Astrocyte (in vitro differentiated cells and primary cell): ENCODE data around the gene ANO2. TPM values are rescaled to one million over a fixed set of nuclear protein-coding genes. Genes with fewer than 3 reads are reported as not detected.

Experiments used
- DNase-seq: peaks from one replicate; pipeline ENCODE4 v3.0.0-alpha.2; 2010; ENCODE audit warnings: low read depth
- FAIRE-seq: peaks from 2 replicates; lab custom pipeline; 2011; peaks lifted over from hg19 to GRCh38; lab: Jason Lieb, UNC
- H2AFZ ChIP-seq: 2 replicates; pipeline ENCODE4 v1.6.0; 2012; ENCODE audit warnings: low read depth, low read length, inconsistent platforms
- H3K27ac ChIP-seq: 2 replicates; pipeline ENCODE4 v1.5.1; 2011; ENCODE audit warnings: low read depth, low read length, inconsistent platforms
- H3K27me3 ChIP-seq: 2 replicates; pipeline ENCODE4 v1.6.0; 2011; ENCODE audit warnings: low read length, inconsistent platforms; ENCODE audit not compliant: insufficient read depth
- H3K36me3 ChIP-seq: 2 replicates; pipeline ENCODE4 v1.5.1; 2011; ENCODE audit warnings: low read length, inconsistent platforms; ENCODE audit not compliant: insufficient read depth
- H3K4me1 ChIP-seq: 2 replicates; pipeline ENCODE4 v1.5.1; 2011; ENCODE audit warnings: low read length, inconsistent platforms; ENCODE audit not compliant: insufficient read depth
- H3K4me2 ChIP-seq: 2 replicates; pipeline ENCODE4 v1.6.0; 2012; ENCODE audit warnings: low read length, inconsistent platforms
- H3K4me3 ChIP-seq: 2 replicates; pipeline ENCODE4 v1.5.1; 2011; ENCODE audit warnings: low read depth, mild to moderate bottlenecking, low read length, inconsistent platforms; ENCODE audit not compliant: insufficient read depth
- H3K79me2 ChIP-seq: 2 replicates; pipeline ENCODE4 v1.6.0; 2012; ENCODE audit warnings: mild to moderate bottlenecking, low read length, inconsistent platforms; ENCODE audit not compliant: insufficient read depth
- H3K9ac ChIP-seq: 2 replicates; pipeline ENCODE4 v1.6.0; 2012; ENCODE audit warnings: mild to moderate bottlenecking, low read length, inconsistent platforms
- H3K9me3 ChIP-seq: 2 replicates; pipeline ENCODE4 v1.5.1; 2012; ENCODE audit warnings: low read depth, mild to moderate bottlenecking, low read length, inconsistent platforms; ENCODE audit not compliant: insufficient read depth
- H4K20me1 ChIP-seq: 2 replicates; pipeline ENCODE4 v1.6.0; 2012; ENCODE audit warnings: low read length, inconsistent platforms; ENCODE audit not compliant: insufficient read depth
- H3K27ac Mint-ChIP-seq: one replicate; pipeline ENCODE4 v1.8.0; 2021; ENCODE audit warnings: mild to moderate bottlenecking, mixed read lengths; ENCODE audit not compliant: unreplicated experiment
- H3K27me3 Mint-ChIP-seq: one replicate; pipeline ENCODE4 v1.8.0; 2021; ENCODE audit warnings: low read depth, mixed read lengths; ENCODE audit not compliant: unreplicated experiment
- H3K36me3 Mint-ChIP-seq: one replicate; pipeline ENCODE4 v1.8.0; 2021; ENCODE audit warnings: low read depth, mixed read lengths; ENCODE audit not compliant: unreplicated experiment
- H3K4me1 Mint-ChIP-seq: one replicate; pipeline ENCODE4 v1.8.0; 2021; ENCODE audit warnings: low read depth, mixed read lengths; ENCODE audit not compliant: unreplicated experiment
- H3K4me3 Mint-ChIP-seq: one replicate; pipeline ENCODE4 v1.8.0; 2021; ENCODE audit warnings: mild to moderate bottlenecking, moderate library complexity, mixed read lengths; ENCODE audit not compliant: unreplicated experiment
- H3K9me3 Mint-ChIP-seq: one replicate; pipeline ENCODE4 v1.8.0; 2021; ENCODE audit warnings: mild to moderate bottlenecking, mixed read lengths; ENCODE audit not compliant: unreplicated experiment
- EZH2 ChIP-seq: IDR thresholded peaks from 2 replicates; pipeline ENCODE4 v1.6.1; 2012; ENCODE audit warnings: mild to moderate bottlenecking, low read length, inconsistent platforms; ENCODE audit not compliant: insufficient read depth
- total RNA-seq: library from RNA; stranded (reverse); gene quantifications from 2 replicates; pipeline ENCODE4 v1.2.1, GENCODE V29; 2021
- TF ChIP-seq, protein P1 (sequence below): IDR thresholded peaks from 2 replicates; pipeline ENCODE4 v1.5.1; 2011; ENCODE audit warnings: low read depth, mild to moderate bottlenecking, inconsistent platforms, low read length, moderate library complexity; ENCODE audit not compliant: insufficient read depth

Gene ANO2
- total RNA-seq, 1 donor from 2014 or later: 0.93 TPM

DNA sequence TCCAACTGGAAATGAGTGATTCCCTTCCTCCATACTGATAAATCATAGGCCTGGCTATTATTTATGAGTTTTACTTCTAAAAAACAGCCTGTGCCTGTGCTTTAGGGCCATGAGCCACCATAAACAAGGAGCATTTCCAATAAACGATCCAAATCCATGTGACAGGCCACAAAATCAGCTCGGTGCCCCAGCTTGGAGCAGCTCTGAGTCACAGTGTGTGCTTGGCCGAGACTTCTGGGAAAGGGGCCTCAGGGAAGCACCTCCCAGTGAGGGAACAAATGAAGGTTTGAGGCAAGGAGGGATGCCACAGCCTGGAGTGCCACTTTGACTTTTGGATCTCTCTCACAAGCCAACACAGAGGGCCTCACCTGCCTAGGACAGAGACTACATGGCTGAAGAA, 322.8 kb downstream of the ANO2 start:
- TF ChIP-seq, protein P1, sequence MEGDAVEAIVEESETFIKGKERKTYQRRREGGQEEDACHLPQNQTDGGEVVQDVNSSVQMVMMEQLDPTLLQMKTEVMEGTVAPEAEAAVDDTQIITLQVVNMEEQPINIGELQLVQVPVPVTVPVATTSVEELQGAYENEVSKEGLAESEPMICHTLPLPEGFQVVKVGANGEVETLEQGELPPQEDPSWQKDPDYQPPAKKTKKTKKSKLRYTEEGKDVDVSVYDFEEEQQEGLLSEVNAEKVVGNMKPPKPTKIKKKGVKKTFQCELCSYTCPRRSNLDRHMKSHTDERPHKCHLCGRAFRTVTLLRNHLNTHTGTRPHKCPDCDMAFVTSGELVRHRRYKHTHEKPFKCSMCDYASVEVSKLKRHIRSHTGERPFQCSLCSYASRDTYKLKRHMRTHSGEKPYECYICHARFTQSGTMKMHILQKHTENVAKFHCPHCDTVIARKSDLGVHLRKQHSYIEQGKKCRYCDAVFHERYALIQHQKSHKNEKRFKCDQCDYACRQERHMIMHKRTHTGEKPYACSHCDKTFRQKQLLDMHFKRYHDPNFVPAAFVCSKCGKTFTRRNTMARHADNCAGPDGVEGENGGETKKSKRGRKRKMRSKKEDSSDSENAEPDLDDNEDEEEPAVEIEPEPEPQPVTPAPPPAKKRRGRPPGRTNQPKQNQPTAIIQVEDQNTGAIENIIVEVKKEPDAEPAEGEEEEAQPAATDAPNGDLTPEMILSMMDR: no peak
- no peak overlapping the region for H3K4me2 ChIP-seq
- no peaks in the 10 kb centered on the region for H3K36me3 ChIP-seq
- no peak overlapping the region for H3K27ac Mint-ChIP-seq
- H3K79me2 ChIP-seq: no peaks in the 10 kb centered on the region
- no peaks in the 10 kb centered on the region for H3K4me1 ChIP-seq
- H3K4me1 Mint-ChIP-seq: no peaks in the 10 kb centered on the region
- no peak overlapping the region for H3K4me3 Mint-ChIP-seq
- no peak overlapping the region for H3K4me3 ChIP-seq
- H3K9me3 ChIP-seq: peaks cover 2% of the 10 kb centered on the region
- peaks cover 36% of the 10 kb centered on the region for H3K27me3 Mint-ChIP-seq
- FAIRE-seq (no peak), DNase-seq (no peak)
- no peak overlapping the region for H2AFZ ChIP-seq
- H3K27ac ChIP-seq: no peak overlapping the region
- no peaks in the 10 kb centered on the region for H3K27me3 ChIP-seq
- H4K20me1 ChIP-seq: no peaks in the 10 kb centered on the region
- H3K9me3 Mint-ChIP-seq: no peaks in the 10 kb centered on the region
- H3K36me3 Mint-ChIP-seq: peaks cover 2% of the 10 kb centered on the region
- no peak overlapping the region for H3K9ac ChIP-seq

DNA sequence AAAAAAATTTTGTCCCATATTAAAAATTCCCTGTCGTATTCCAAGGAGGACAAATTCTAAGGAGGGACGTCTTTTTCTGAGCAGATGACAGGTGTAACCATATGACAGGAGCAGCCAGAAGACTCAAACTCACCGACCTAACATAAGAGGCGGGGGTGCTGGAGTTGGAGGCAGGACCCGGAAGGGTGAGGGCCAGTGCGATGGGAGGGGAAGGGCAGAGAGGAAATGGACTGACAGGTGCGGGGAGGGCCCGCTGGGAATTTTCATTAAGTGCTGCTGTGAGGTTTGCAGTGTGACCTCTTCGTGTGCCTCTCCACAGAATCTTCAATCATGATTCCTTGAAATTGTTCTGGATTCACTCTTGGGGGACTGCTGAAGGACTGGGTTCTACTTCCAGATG, 323.7 kb downstream of the ANO2 start:
- H3K4me1 Mint-ChIP-seq: no peaks in the 10 kb centered on the region
- Histone ChIP-seq H3K27ac (no peak overlapping the region), H3K36me3 (no peaks in the 10 kb centered on the region), H3K9me3 (peaks cover 6% of the 10 kb centered on the region), H3K4me3 (no peak overlapping the region), H3K4me2 (no peak overlapping the region), H3K9ac (no peak overlapping the region), H3K27me3 (no peaks in the 10 kb centered on the region), H4K20me1 (no peaks in the 10 kb centered on the region), H3K4me1 (no peaks in the 10 kb centered on the region), H3K79me2 (no peaks in the 10 kb centered on the region), H2AFZ (no peak overlapping the region)
- H3K9me3 Mint-ChIP-seq: no peaks in the 10 kb centered on the region
- DNase-seq (no peak), FAIRE-seq (no peak)
- no peak for TF ChIP-seq EZH2
- TF ChIP-seq, protein P1: no peak
- H3K27ac Mint-ChIP-seq: no peak overlapping the region
- peaks cover 2% of the 10 kb centered on the region for H3K36me3 Mint-ChIP-seq
- no peak overlapping the region for H3K4me3 Mint-ChIP-seq
- peaks cover 36% of the 10 kb centered on the region for H3K27me3 Mint-ChIP-seq

DNA sequence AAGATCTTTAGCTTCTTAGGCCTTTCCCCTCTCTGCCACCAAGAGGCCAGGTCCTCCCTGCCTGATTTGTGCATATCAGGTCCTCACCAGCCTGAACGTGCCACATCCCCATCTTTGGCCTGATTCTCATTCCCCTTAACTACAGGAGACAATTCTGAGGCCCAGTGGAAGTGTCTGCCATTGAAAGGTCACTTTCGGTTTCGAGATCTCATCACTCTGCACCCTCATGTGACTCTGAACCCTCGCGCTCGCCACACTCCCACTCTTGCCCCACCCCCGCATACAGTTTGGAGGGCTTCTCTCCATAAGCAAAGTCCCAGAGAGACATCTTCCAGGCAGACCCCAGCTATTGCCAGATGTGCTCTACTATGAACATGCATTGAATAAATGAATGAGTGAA, 324.2 kb downstream of the ANO2 start:
- Mint-ChIP-seq H3K27me3 (peaks cover 33% of the 10 kb centered on the region), H3K9me3 (no peaks in the 10 kb centered on the region), H3K4me1 (no peaks in the 10 kb centered on the region), H3K27ac (no peak overlapping the region), H3K36me3 (peaks cover 2% of the 10 kb centered on the region), H3K4me3 (no peak overlapping the region)
- FAIRE-seq (no peak), DNase-seq (no peak)
- no peaks in the 10 kb centered on the region for H3K79me2 ChIP-seq
- H3K4me2 ChIP-seq: no peak overlapping the region
- no peak overlapping the region for H3K4me3 ChIP-seq
- H3K27me3 ChIP-seq: no peaks in the 10 kb centered on the region
- TF ChIP-seq EZH2: no peak
- TF ChIP-seq, protein P1: no peak
- H2AFZ ChIP-seq: no peak overlapping the region
- no peaks in the 10 kb centered on the region for H3K4me1 ChIP-seq
- peaks cover 6% of the 10 kb centered on the region for H3K9me3 ChIP-seq
- no peaks in the 10 kb centered on the region for H3K36me3 ChIP-seq
- H4K20me1 ChIP-seq: no peaks in the 10 kb centered on the region
- H3K27ac ChIP-seq: no peak overlapping the region
- H3K9ac ChIP-seq: no peak overlapping the region
